OCI-LY3 (cell line): ENCODE measurements around the gene ABTB2.

ENCODE experiments used
- CTCF ChIP-seq: fragments of 200-600, 300-600 bp; sonication (generic); IDR thresholded peaks from 2 replicates; pipeline ENCODE4 v1.5.1; 2014; ENCODE audit warnings: antibody characterized with exemption, low read length, low read depth
- EZH2phosphoT487 ChIP-seq: fragments of 200-600 bp; shearing (Covaris generic); IDR thresholded peaks from 2 replicates; pipeline ENCODE4 v1.6.1; 2018; ENCODE audit warnings: antibody characterized with exemption, mixed run types, low read depth

- TF ChIP-seq CTCF, result no peak
- no peak for TF ChIP-seq EZH2phosphoT487
Observed at GRCh38 chr11:34331329-34331728, 26.5 kb downstream of the ABTB2 start.
